ENCODE measurements around the gene PTPRN2.
"Not testable (repeated sequence)": the region's sequence is repeated elsewhere in the genome, so short reads cannot be mapped to it uniquely, and the experiment has no call there.

Gene PTPRN2

GRCh38 chr7:157786375-157787274 lies 801.0 kb downstream of the PTPRN2 start:
- Histone ChIP-seq H3K4me1 (ENCODE audit: control insufficient read depth in 5 of 5, insufficient read depth in 5 of 5, low read length in 5 of 5) (peaks cover 0 to 3% (median 0%) of the 10 kb centered on the region in 5 donors), H3K27me3 (ENCODE audit: control insufficient read depth in 5 of 5, insufficient read depth in 4 of 5, low read length in 5 of 5) (peaks cover 0 to 7% (median 4%) of the 10 kb centered on the region in 5 donors), H3K36me3 (ENCODE audit: control insufficient read depth in 5 of 5, insufficient read depth in 5 of 5, low read length in 5 of 5) (no peaks in the 10 kb centered on the region), H3K27ac (ENCODE audit: low read depth, low read length) (no peak overlapping the region), H3K9ac (ENCODE audit: low read length in 5 of 5) (no peak overlapping the region), H3K4me3 (ENCODE audit: low read depth in 1 of 5, low read length in 5 of 5) (no peak overlapping the region), H3K9me3 (ENCODE audit: control insufficient read depth in 5 of 5, low read length in 5 of 5) (no peaks in the 10 kb centered on the region)

DNA sequence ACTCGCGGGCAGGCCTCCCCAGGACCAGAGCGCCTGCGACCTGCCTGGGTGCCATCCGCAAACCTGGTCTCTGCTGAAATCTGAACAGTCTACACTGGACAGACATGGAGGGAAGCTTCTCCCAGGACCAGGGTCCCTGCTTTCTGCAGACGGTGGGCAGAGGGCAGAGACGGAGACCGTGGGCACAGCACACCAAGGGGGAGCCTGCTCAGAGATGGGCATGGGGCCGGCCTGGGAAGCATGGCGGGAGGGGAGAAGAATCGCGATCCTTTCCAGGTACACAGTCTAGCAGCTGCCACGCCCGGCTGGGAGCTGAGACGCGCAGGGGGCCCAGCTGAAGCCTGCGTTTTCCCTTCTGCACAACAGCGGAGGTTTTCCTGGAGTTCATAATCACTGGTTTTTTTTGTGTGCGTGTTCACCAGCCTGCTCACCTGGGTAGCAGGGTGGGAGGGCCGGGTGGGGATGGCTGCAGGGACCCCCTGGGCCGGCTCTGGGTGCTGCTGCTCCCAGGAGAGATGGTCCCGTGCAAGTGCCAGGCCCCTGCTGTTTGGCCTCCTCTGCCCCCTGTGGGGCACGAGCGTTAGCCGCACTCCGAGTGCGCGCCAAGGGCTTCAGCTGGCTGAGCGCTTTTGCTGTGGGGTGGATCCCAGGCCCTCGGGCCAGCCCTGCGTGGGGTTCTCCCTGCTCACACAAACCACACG lies 802.0 kb downstream of the PTPRN2 start:
- Histone ChIP-seq H3K27me3 (ENCODE audit: control insufficient read depth in 5 of 5, insufficient read depth in 4 of 5, low read length in 5 of 5) (peaks cover 5 to 10% (median 6%) of the 10 kb centered on the region in 5 donors), H3K9ac (ENCODE audit: low read length in 5 of 5) (no peak overlapping the region), H3K27ac (ENCODE audit: low read depth, low read length) (no peak overlapping the region), H3K4me1 (ENCODE audit: control insufficient read depth in 5 of 5, insufficient read depth in 5 of 5, low read length in 5 of 5) (peaks cover 0 to 3% (median 0%) of the 10 kb centered on the region in 5 donors), H3K9me3 (ENCODE audit: control insufficient read depth in 5 of 5, low read length in 5 of 5) (no peaks in the 10 kb centered on the region), H3K4me3 (ENCODE audit: low read depth in 1 of 5, low read length in 5 of 5) (no peak overlapping the region), H3K36me3 (ENCODE audit: control insufficient read depth in 5 of 5, insufficient read depth in 5 of 5, low read length in 5 of 5) (no peaks in the 10 kb centered on the region)

- Histone ChIP-seq H3K9ac (ENCODE audit: low read length in 5 of 5) (no peak overlapping the region), H3K27ac (ENCODE audit: low read depth, low read length) (no peak overlapping the region), H3K4me3 (ENCODE audit: low read depth in 1 of 5, low read length in 5 of 5) (no peak overlapping the region), H3K27me3 (ENCODE audit: control insufficient read depth in 5 of 5, insufficient read depth in 4 of 5, low read length in 5 of 5) (peaks cover 5 to 10% (median 6%) of the 10 kb centered on the region in 5 donors), H3K36me3 (ENCODE audit: control insufficient read depth in 5 of 5, insufficient read depth in 5 of 5, low read length in 5 of 5) (no peaks in the 10 kb centered on the region), H3K9me3 (ENCODE audit: control insufficient read depth in 5 of 5, low read length in 5 of 5) (no peaks in the 10 kb centered on the region), H3K4me1 (ENCODE audit: control insufficient read depth in 5 of 5, insufficient read depth in 5 of 5, low read length in 5 of 5) (peaks cover 0 to 3% (median 0%) of the 10 kb centered on the region in 5 donors)
These were observed 802.6 kb downstream of the PTPRN2 start for GRCh38 chr7:157784979-157785441.

DNA sequence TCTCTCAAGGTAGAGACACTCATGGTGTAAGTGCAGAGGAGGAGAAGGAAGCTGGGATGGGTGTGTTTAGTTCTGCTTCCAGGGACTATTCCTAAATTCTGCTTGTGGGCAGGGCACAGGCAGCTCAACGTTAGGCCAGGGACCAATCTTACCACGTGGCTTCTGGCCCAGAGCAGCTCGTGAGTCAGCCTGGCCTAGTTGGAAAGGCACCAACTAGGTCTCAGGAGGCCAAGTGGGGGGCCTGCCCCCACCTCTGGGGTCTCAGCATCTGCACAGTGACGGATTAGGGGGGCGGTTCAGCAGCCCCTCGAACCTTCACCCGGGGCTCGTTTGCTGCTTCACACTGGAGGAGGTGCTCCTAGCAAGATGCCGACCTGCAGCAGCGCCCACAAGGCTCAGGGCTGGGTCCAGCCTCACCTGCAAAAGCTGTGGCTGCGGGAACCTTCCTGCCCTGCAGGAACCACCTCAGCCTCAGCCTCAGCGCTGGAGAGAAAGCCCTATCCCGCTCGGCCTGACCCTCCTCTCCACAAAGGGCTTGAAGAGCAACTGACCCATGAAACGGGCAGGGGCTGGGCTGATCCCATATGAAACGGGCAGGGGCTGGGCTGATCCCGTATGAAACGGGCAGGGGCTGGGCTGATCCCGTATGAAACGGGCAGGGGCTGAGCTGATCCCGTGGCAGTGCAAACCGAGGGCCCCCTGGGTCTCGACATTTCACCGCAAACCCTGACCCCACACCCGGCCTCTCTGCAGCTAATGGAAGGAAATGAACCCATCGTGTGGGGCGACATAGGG lies 803.4 kb downstream of the PTPRN2 start:
- no peak overlapping the region for H3K27ac ChIP-seq (ENCODE audit: low read depth, low read length)
- H3K4me3 ChIP-seq (ENCODE audit: low read depth in 1 of 5, low read length in 5 of 5), result no peak overlapping the region
- no peak overlapping the region for H3K9ac ChIP-seq (ENCODE audit: low read length in 5 of 5)
- peaks cover 5 to 10% (median 6%) of the 10 kb centered on the region in 5 donors for H3K27me3 ChIP-seq (ENCODE audit: control insufficient read depth in 5 of 5, insufficient read depth in 4 of 5, low read length in 5 of 5)
- peaks cover 0 to under 1% (median 0%) of the 10 kb centered on the region in 5 donors for H3K9me3 ChIP-seq (ENCODE audit: control insufficient read depth in 5 of 5, low read length in 5 of 5)
- H3K4me1 ChIP-seq (ENCODE audit: control insufficient read depth in 5 of 5, insufficient read depth in 5 of 5, low read length in 5 of 5), result peaks cover 0 to 3% (median 0%) of the 10 kb centered on the region in 5 donors
- H3K36me3 ChIP-seq (ENCODE audit: control insufficient read depth in 5 of 5, insufficient read depth in 5 of 5, low read length in 5 of 5), result no peaks in the 10 kb centered on the region

DNA sequence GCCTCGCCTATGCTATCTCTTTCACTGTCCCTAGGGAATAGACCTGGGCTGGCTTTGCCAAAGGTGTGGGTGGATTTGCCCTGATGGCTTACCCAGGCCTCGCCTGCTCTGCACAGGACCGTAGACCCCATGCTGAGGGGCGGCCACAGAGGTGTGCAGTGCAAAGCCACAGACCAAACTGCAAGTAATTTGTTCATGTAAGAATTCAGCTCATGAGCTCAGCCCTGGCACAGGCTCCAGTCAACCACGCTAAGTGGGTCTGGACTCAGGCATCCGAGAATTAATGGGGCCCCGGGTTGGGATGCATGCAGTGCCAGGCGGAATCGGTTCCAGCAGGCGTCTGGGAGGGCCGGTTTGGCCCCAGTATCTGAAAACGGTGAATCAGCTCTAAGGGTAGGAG lies 805.6 kb downstream of the PTPRN2 start:
- Histone ChIP-seq H3K27ac (ENCODE audit: low read depth, low read length) (no peak overlapping the region), H3K4me1 (ENCODE audit: control insufficient read depth in 5 of 5, insufficient read depth in 5 of 5, low read length in 5 of 5) (peaks cover 0 to 3% (median 0%) of the 10 kb centered on the region in 5 donors), H3K27me3 (ENCODE audit: control insufficient read depth in 5 of 5, insufficient read depth in 4 of 5, low read length in 5 of 5) (peaks cover 6 to 18% (median 9%) of the 10 kb centered on the region in 5 donors), H3K9ac (ENCODE audit: low read length in 5 of 5) (no peak overlapping the region), H3K4me3 (ENCODE audit: low read depth in 1 of 5, low read length in 5 of 5) (no peak overlapping the region), H3K9me3 (ENCODE audit: control insufficient read depth in 5 of 5, low read length in 5 of 5) (peaks cover 0 to 2% (median 0%) of the 10 kb centered on the region in 5 donors), H3K36me3 (ENCODE audit: control insufficient read depth in 5 of 5, insufficient read depth in 5 of 5, low read length in 5 of 5) (no peaks in the 10 kb centered on the region)

DNA sequence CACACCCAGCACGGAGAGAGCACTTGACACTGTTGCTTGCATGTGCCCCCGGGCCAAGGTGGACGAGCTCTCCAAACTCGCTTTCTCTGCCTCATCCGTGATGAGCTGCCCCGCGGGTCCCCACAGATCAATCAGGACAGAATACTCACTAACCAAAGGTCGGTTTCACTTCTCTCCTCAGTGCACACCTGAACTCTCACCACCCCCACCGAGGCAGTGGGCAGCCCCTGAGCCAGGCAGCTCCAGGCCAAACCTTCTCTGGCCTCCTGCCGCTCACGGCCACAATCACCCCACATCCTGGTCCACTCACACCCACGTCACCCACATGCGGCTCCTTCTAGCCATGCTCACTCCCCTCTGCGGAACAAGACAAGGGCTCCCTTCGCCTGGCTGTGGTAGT lies 806.9 kb downstream of the PTPRN2 start:
- H3K27ac ChIP-seq (ENCODE audit: low read depth, low read length), result no peak overlapping the region
- peaks cover 6 to 18% (median 9%) of the 10 kb centered on the region in 5 donors for H3K27me3 ChIP-seq (ENCODE audit: control insufficient read depth in 5 of 5, insufficient read depth in 4 of 5, low read length in 5 of 5)
- H3K36me3 ChIP-seq (ENCODE audit: control insufficient read depth in 5 of 5, insufficient read depth in 5 of 5, low read length in 5 of 5), result no peaks in the 10 kb centered on the region
- no peak overlapping the region for H3K4me3 ChIP-seq (ENCODE audit: low read depth in 1 of 5, low read length in 5 of 5)
- peaks cover 0 to 3% (median 0%) of the 10 kb centered on the region in 5 donors for H3K4me1 ChIP-seq (ENCODE audit: control insufficient read depth in 5 of 5, insufficient read depth in 5 of 5, low read length in 5 of 5)
- peaks cover 0 to 5% (median 0%) of the 10 kb centered on the region in 5 donors for H3K9me3 ChIP-seq (ENCODE audit: control insufficient read depth in 5 of 5, low read length in 5 of 5)
- no peak overlapping the region for H3K9ac ChIP-seq (ENCODE audit: low read length in 5 of 5)

DNA sequence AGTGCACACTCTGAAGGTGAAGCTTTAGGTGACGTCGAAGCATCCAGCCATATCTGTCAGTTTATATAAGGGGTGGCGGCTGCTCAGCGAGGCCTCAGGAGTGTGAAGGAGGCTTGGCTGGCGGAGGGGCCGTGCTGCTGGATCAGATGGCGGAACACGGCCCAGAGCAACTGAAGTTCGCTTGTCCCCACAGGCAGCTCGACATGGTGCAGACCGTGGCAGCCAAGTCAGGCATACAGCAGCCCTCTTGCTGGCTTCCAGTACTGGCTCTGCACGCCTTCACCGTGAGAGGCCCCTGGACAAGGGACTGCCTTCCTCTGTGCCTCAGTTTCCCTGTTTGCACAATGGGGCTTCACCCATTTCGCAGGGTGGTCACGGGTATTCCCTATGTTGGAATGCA lies 807.3 kb downstream of the PTPRN2 start:
- Histone ChIP-seq H3K9me3 (ENCODE audit: control insufficient read depth in 5 of 5, low read length in 5 of 5) (peaks cover 0 to 7% (median 0%) of the 10 kb centered on the region in 5 donors), H3K4me3 (ENCODE audit: low read depth in 1 of 5, low read length in 5 of 5) (no peak overlapping the region), H3K27ac (ENCODE audit: low read depth, low read length) (no peak overlapping the region)

DNA sequence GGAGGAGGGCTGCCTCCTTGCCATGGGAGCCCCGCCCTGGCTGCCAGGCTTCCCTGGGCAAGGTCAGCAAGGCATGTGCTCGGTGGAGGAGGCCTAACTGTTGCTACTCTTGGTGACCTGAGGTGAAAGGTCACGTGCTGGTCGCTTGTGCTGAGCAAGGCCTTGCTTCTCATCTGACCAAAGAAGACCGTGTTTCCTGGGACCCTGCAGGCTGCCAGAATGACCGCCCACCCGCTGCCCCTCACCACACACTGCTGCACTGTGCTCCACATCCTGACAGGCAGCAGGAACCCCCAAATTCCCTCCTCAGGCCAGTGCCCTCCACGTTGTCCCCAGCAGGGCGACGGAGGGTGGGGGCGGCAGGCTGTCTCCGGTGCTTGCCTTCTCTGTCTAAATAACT lies 808.4 kb downstream of the PTPRN2 start:
- H3K4me3 ChIP-seq (ENCODE audit: low read depth in 1 of 5, low read length in 5 of 5), result no peak overlapping the region
- peaks cover 6 to 18% (median 9%) of the 10 kb centered on the region in 5 donors for H3K27me3 ChIP-seq (ENCODE audit: control insufficient read depth in 5 of 5, insufficient read depth in 4 of 5, low read length in 5 of 5)
- H3K4me1 ChIP-seq (ENCODE audit: control insufficient read depth in 5 of 5, insufficient read depth in 5 of 5, low read length in 5 of 5), result peaks cover 0 to 3% (median 0%) of the 10 kb centered on the region in 5 donors
- H3K27ac ChIP-seq (ENCODE audit: low read depth, low read length), result no peak overlapping the region
- no peaks in the 10 kb centered on the region for H3K36me3 ChIP-seq (ENCODE audit: control insufficient read depth in 5 of 5, insufficient read depth in 5 of 5, low read length in 5 of 5)
- H3K9me3 ChIP-seq (ENCODE audit: control insufficient read depth in 5 of 5, low read length in 5 of 5), result peaks cover 0 to 16% (median 0%) of the 10 kb centered on the region in 5 donors
- H3K9ac ChIP-seq (ENCODE audit: low read length in 5 of 5), result no peak overlapping the region

More for the DNA sequence above, 807.3 kb downstream of the PTPRN2 start:
- Histone ChIP-seq H3K36me3 (ENCODE audit: control insufficient read depth in 5 of 5, insufficient read depth in 5 of 5, low read length in 5 of 5) (no peaks in the 10 kb centered on the region), H3K9ac (ENCODE audit: low read length in 5 of 5) (no peak overlapping the region), H3K4me1 (ENCODE audit: control insufficient read depth in 5 of 5, insufficient read depth in 5 of 5, low read length in 5 of 5) (peaks cover 0 to 3% (median 0%) of the 10 kb centered on the region in 5 donors), H3K27me3 (ENCODE audit: control insufficient read depth in 5 of 5, insufficient read depth in 4 of 5, low read length in 5 of 5) (peaks cover 6 to 18% (median 9%) of the 10 kb centered on the region in 5 donors)

DNA sequence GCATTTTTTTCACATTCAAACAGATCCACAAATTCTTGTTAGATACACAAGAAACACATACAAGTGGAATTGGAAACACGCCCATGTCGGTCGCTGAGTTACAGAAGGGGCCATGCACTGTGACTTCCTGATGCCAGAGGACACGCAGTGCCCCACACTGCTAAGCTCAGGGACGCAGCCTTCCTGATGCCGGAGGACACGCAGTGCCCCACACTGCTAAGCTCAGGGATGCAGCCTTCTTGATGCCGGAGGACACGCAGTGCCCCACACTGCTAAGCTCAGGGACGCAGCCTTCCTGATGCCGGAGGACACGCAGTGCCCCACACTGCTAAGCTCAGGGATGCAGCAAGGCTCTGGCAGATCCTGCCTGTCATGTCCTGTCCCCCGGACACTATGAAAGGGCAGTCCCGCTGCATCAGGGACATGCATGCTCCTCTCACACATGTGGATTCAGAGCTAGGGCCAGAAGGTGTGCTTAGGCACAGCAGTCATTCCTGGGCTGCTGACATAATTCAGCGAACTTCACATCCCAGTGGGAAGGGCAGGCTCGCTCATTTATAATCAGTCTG lies 810.3 kb downstream of the PTPRN2 start:
- not testable (repeated sequence) for H3K27ac ChIP-seq (ENCODE audit: low read depth, low read length); H3K4me1 ChIP-seq (ENCODE audit: control insufficient read depth in 5 of 5, insufficient read depth in 5 of 5, low read length in 5 of 5); H3K36me3 ChIP-seq (ENCODE audit: control insufficient read depth in 5 of 5, insufficient read depth in 5 of 5, low read length in 5 of 5); H3K9ac ChIP-seq (ENCODE audit: low read length in 5 of 5); H3K4me3 ChIP-seq (ENCODE audit: low read depth in 1 of 5, low read length in 5 of 5)
- Histone ChIP-seq H3K27me3 (ENCODE audit: control insufficient read depth in 5 of 5, insufficient read depth in 4 of 5, low read length in 5 of 5) (peaks cover 6 to 16% (median 12%) of the 10 kb centered on the region in 5 donors), H3K9me3 (ENCODE audit: control insufficient read depth in 5 of 5, low read length in 5 of 5) (peaks cover 0 to 23% (median 4%) of the 10 kb centered on the region in 5 donors)
